Measurements from ENCODE around the gene CCS.

Gene CCS

DNA sequence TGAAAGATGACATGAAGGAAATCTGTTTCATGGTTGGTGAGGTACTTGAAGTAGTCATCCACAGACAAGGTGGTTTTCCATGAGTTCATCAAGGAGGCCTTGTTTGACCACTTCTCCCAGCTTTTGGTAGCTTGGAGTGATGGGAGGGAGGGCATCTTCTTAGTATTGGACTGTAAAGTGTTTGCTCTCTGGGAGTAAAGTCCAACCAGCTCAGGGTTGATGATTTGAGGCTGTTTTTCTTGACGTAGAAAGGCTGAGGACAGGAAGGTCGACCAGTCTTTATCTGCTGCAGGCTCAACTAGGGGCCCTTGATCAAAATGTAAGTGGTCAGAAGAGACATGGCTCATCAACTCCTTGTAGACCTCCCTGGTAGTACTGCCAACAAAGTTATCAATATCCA, 1.8 kb upstream of the CCS start:
- TF ChIP-seq, protein P1, sequence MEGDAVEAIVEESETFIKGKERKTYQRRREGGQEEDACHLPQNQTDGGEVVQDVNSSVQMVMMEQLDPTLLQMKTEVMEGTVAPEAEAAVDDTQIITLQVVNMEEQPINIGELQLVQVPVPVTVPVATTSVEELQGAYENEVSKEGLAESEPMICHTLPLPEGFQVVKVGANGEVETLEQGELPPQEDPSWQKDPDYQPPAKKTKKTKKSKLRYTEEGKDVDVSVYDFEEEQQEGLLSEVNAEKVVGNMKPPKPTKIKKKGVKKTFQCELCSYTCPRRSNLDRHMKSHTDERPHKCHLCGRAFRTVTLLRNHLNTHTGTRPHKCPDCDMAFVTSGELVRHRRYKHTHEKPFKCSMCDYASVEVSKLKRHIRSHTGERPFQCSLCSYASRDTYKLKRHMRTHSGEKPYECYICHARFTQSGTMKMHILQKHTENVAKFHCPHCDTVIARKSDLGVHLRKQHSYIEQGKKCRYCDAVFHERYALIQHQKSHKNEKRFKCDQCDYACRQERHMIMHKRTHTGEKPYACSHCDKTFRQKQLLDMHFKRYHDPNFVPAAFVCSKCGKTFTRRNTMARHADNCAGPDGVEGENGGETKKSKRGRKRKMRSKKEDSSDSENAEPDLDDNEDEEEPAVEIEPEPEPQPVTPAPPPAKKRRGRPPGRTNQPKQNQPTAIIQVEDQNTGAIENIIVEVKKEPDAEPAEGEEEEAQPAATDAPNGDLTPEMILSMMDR (IDR thresholded peaks at IDR 0.05) = no peak

DNA sequence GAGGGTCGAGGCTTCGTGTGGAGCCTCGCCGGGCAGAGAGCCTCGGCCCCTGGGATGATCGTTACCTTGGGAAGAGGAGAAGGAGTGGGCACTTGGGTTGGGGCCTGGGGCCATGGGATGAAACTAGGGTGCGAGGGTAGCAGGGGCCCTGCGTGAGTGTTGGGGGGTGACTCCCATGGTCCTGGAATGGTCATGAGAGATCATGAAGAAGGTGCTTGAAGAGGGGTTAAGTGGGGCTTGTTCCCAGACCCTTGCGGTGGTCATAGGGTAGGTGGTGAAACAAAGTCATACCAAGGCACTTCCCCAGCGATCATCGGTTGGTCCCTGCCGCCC, 284 bp downstream of the CCS start:
- TF ChIP-seq, protein P1 (IDR thresholded peaks at IDR 0.05) = no peak

DNA sequence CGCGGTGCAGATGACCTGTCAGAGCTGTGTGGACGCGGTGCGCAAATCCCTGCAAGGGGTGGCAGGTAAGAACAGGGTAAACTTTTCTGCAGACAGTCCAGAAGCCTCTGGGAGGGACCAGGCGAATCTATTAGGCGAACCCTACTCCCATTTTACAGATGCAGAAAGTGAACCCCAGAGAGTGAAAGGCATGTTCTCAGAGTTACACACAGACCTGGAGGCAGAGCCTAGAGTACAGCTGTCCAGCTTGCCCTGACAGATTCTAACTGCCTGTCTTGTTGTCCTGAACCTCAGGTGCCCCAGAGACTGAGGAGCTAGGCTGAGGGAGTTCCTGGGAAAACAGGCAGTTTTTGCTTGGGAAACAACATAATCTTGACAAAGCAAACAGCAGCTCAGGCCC, 665 bp downstream of the CCS start:
- TF ChIP-seq, protein P1 (IDR thresholded peaks at IDR 0.05) = no peak

DNA sequence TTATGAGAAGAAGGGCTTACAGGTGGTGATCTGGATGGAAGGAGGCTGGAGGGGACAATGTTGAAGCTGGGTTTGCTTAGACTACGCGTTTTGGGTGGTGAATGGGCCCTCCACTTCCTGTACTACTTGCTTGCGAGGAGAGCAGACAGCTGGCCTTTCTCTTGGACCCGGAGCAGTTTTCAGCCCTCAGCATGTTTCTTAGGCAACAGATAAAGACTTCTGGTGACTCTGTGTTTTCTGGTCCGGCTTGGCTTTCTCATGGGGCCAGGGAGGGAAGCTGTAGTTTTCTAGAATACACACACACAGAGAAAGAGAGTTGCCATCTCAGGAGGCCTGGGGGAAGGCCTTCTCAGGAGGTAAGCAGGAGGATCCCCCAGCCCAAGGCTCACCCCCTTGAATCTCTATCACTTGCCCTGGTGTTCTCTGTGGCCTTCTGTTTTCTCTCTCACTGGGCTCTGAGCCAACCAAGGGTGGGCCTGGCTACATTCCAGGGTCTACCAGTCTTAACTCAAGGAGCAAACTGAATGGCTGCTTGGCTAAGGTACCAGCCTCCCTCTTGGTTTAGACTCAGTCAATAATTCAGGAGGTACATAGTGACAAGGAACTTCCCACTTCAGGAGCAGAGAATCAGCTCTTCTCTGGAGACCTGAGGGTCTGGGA, 2.4 kb downstream of the CCS start:
- TF ChIP-seq, protein P1 (IDR thresholded peaks at IDR 0.05) = no peak

DNA sequence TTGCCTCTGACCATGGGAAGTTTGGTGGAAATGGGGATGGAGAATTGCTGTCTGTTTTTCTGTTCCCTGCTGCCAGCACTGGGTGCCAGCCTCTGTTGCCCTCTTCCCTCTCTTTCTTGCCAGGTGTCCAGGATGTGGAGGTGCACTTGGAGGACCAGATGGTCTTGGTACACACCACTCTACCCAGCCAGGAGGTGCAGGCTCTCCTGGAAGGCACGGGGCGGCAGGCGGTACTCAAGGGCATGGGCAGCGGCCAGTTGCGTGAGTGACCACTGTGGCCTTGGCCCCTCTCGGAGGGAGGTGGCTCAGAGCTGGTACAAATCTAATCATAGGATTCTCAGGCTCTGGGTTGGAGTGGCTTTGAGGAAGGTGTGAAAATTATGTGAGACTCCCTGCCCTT, 6.0 kb downstream of the CCS start:
- TF ChIP-seq, protein P1 (IDR thresholded peaks at IDR 0.05) = no peak

DNA sequence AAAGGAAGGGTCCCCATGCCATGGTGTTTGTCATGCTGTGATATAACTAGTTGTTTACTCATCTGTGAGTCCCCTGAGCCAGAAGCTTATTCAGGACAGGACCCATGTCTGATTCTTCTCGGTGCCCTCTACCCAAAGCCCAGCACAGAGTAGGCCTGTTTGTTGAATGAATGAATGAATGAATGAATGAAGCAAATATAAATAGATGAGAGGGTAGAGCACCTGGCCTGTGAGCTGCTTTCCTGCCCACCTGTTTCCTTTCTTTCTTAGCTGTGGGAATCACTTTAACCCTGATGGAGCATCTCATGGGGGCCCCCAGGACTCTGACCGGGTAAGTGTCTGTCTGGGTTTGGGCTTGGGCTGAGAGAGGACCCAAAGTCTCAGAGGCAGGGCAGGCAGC, 7.2 kb downstream of the CCS start:
- TF ChIP-seq, protein P1 (IDR thresholded peaks at IDR 0.05) = no peak

DNA sequence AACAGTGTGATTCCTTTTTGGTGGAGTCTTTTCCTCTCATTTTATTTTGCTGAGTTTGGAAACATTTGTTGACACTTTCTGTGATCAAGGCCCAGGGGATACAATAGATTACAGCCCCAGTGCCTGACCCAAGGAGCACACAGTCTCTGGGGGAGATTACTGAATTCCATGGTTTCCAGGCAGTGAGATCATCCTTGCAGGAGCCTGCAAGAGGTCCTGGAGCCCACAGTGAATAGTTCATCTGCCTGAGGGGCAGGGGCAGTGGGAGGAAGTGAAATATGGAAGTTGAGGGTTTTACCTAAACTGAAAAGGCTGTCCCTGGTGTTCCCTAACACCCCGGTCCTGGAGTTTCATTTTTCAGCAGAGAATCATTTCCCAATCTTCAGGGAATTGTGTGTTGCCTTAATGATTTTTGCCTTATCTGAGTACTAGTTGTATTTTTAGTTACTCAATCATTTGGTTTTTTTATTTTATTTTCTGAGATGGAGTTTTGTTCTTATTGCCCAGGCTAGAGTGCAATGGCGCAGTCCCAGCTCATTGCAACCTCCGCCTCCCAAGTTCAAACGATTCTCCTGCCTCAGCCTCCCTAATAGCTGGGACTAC, 7.7 kb downstream of the CCS start:
- TF ChIP-seq, protein P1 (IDR thresholded peaks at IDR 0.05) = no peak

DNA sequence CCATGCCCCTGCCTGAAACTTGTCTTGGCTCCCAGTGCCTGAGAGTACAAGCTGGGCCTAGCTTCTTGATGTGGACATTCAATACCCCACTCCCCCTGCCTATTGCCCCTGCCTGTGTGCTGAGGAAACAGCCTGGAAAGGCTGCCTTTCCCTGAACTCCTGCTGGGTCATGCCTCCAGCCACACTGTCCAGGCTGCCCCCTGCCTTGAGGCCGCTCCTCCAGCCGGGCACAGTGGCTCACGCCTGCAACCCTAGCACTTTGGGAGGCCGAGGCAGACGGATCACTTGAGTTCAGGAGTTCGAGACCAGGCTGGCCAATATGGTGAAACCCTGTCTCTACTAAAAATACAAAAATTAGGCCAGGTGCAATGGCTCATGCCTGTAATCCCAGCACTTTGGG, 10.1 kb downstream of the CCS start:
- TF ChIP-seq, protein P1 (IDR thresholded peaks at IDR 0.05) = no peak

Measured in LNCAP (cell line).